PC-9 (cell line): ENCODE results near the gene MYPN. TPM values are rescaled to one million over a fixed set of nuclear protein-coding genes. Genes with fewer than 3 reads are reported as not detected.
A peak's percentile ranks its signal among the peaks of the same experiment; 100 is the strongest.

ENCODE experiments used
- BruUV-seq: library from RNA; stranded (reverse); fragments of 400-500 nt; replicated peaks from 2 replicates; lab custom pipeline; 2021; lab: Mats Ljungman, UMichigan
- CTCF ChIA-PET: fragments of 300-600 bp; sonication (Branson Sonifier 250); formaldehyde crosslinking; loops from one replicate; lab custom pipeline; 2022; ENCODE audit warnings: antibody characterized with exemption; lab: Charles Lee
- POLR2A ChIA-PET: fragments of 300-600 bp; sonication (Branson Sonifier 250); formaldehyde crosslinking; loops from one replicate; lab custom pipeline; 2022; ENCODE audit warnings: antibody characterized with exemption; ENCODE audit not compliant: unreplicated experiment; lab: Charles Lee
- DNase-seq, 2 experiments: peaks; one replicate each; pipeline versions ENCODE4 v3.0.0 to v3.0.0-alpha.2; 2015 to 2022; ENCODE audit warnings: mixed read lengths in 1 of 2
- H2AFZ ChIP-seq: fragments of 200-600 bp; sonication (generic); 2 replicates; pipeline ENCODE4 v1.8.1; 2017; ENCODE audit warnings: antibody characterized with exemption
- H3F3A ChIP-seq: fragments of 200-600 bp; sonication (generic); 2 replicates; pipeline ENCODE4 v1.8.1; 2017; ENCODE audit warnings: antibody characterized with exemption, mild to moderate bottlenecking, low read depth; ENCODE audit not compliant: insufficient read depth
- H3K27ac ChIP-seq: fragments of 200-600 bp; sonication (generic); 2 replicates; pipeline ENCODE4 v1.6.1; 2016; ENCODE audit warnings: mixed run types
- H3K27me3 ChIP-seq: fragments of 200-600 bp; sonication (generic); 2 replicates; pipeline ENCODE4 v1.6.1; 2016; ENCODE audit warnings: low read depth, mixed run types; ENCODE audit not compliant: insufficient read depth
- H3K36me3 ChIP-seq: fragments of 200-600 bp; sonication (generic); 2 replicates; pipeline ENCODE4 v1.6.1; 2016; ENCODE audit warnings: low read depth, mixed run types
- H3K4me1 ChIP-seq: fragments of 200-600 bp; sonication (generic); replicated peaks from 2 replicates; pipeline ENCODE4 v1.6.1; 2016; ENCODE audit warnings: mixed run types; ENCODE audit not compliant: insufficient read depth
- H3K4me2 ChIP-seq: fragments of 200-600 bp; sonication (generic); 2 replicates; pipeline ENCODE4 v1.6.1; 2017; ENCODE audit warnings: mixed run types
- H3K4me3 ChIP-seq: fragments of 200-600 bp; sonication (generic); 2 replicates; pipeline ENCODE4 v1.6.1; 2016; ENCODE audit warnings: mixed run types
- H3K79me2 ChIP-seq: fragments of 200-600 bp; sonication (generic); 2 replicates; pipeline ENCODE4 v1.6.1; 2017; ENCODE audit warnings: low read depth, mixed run types
- H3K9me2 ChIP-seq: fragments of 200-600 bp; sonication (generic); 2 replicates; pipeline ENCODE4 v1.8.1; 2017; ENCODE audit warnings: mild to moderate bottlenecking; ENCODE audit not compliant: insufficient read depth
- H3K9me3 ChIP-seq: fragments of 200-600 bp; sonication (generic); 2 replicates; pipeline ENCODE4 v1.8.1; 2016; ENCODE audit warnings: low read depth; ENCODE audit not compliant: insufficient read depth
- H4K20me1 ChIP-seq: fragments of 200-600 bp; sonication (generic); 2 replicates; pipeline ENCODE4 v1.8.1; 2017; ENCODE audit not compliant: insufficient read depth
- CTCF ChIP-seq: fragments of 200-600 bp; sonication (generic); conservative IDR thresholded peaks from 2 replicates; pipeline ENCODE4 v1.6.1; 2017; ENCODE audit warnings: mixed run types, antibody characterized with exemption, mild to moderate bottlenecking, moderate library complexity
- EZH2 ChIP-seq: fragments of 200-600 bp; sonication (generic); IDR thresholded peaks from 2 replicates; pipeline ENCODE4 v1.8.0; 2017; ENCODE audit warnings: antibody characterized with exemption, low read depth
- intact Hi-C: fragments of 100-400 bp; cut with micrococcal nuclease; formaldehyde crosslinking; loops from one replicate; pipeline ENCODE4 v1.10.0; 2022; ENCODE audit not compliant: unreplicated experiment
- total RNA-seq: library from RNA; stranded (reverse); gene quantifications from 2 replicates; pipeline ENCODE4 v1.2.3, GENCODE V29; 2021

Gene MYPN
- total RNA-seq, 1 experiment from 2014 or later = 3.9 TPM

- Histone ChIP-seq H3K36me3 (no peaks in the 10 kb centered on the region), H3K9me2 (no peaks in the 10 kb centered on the region), H3K4me1 (peaks cover 13% of the 10 kb centered on the region), H3K9me3 (no peaks in the 10 kb centered on the region), H3K4me3 (no peak overlapping the region), H3K4me2 (no peak overlapping the region), H3F3A (no peaks in the 10 kb centered on the region), H3K79me2 (no peaks in the 10 kb centered on the region), H4K20me1 (no peaks in the 10 kb centered on the region), H3K27me3 (no peaks in the 10 kb centered on the region), H3K27ac (no peak overlapping the region), H2AFZ (no peak overlapping the region)
- CTCF ChIA-PET = no interaction called here
- TF ChIP-seq CTCF = no peak
- BruUV-seq = no TSS peak
- intact Hi-C loops = no loop called here
- peak in 1 of 2 experiments; percentile 47 for DNase-seq
- POLR2A ChIA-PET = no interaction called here
Observed at GRCh38 chr10:68235111-68235510, 125.8 kb downstream of the MYPN start.

- H3K36me3 ChIP-seq = no peaks in the 10 kb centered on the region
- H3K4me1 ChIP-seq = peaks cover 8% of the 10 kb centered on the region
- H3K4me2 ChIP-seq = no peak overlapping the region
- no peak overlapping the region for H2AFZ ChIP-seq
- CTCF ChIA-PET = interaction anchor here (0.9 kb wide), 1 partner anchor 181 kb away, joined by 3 read pairs; no protein-coding TSS in a partner anchor
- H3K4me3 ChIP-seq = no peak overlapping the region
- no TSS peak for BruUV-seq
- intact Hi-C loops = no loop called here
- no peaks in the 10 kb centered on the region for H3F3A ChIP-seq
- H4K20me1 ChIP-seq = no peaks in the 10 kb centered on the region
- no peaks in the 10 kb centered on the region for H3K9me2 ChIP-seq
- H3K27ac ChIP-seq = no peak overlapping the region
- H3K9me3 ChIP-seq = no peaks in the 10 kb centered on the region
- no peaks in the 10 kb centered on the region for H3K27me3 ChIP-seq
- no peak for DNase-seq
- POLR2A ChIA-PET = no interaction called here
- no peaks in the 10 kb centered on the region for H3K79me2 ChIP-seq
- TF ChIP-seq CTCF (no peak), EZH2 (no peak)
Observed at GRCh38 chr10:68235581-68235980, 126.3 kb downstream of the MYPN start.

- Histone ChIP-seq H3K4me3 (no peak overlapping the region), H3K4me1 (no peaks in the 10 kb centered on the region), H2AFZ (no peak overlapping the region), H3F3A (no peaks in the 10 kb centered on the region), H4K20me1 (no peaks in the 10 kb centered on the region), H3K79me2 (no peaks in the 10 kb centered on the region), H3K9me3 (no peaks in the 10 kb centered on the region), H3K4me2 (no peak overlapping the region), H3K27ac (no peak overlapping the region), H3K9me2 (no peaks in the 10 kb centered on the region), H3K27me3 (no peaks in the 10 kb centered on the region), H3K36me3 (no peaks in the 10 kb centered on the region)
- no TSS peak for BruUV-seq
- intact Hi-C loops = no loop called here
- POLR2A ChIA-PET = no interaction called here
- DNase-seq = no peak
- TF ChIP-seq EZH2 = no peak
- CTCF ChIA-PET = no interaction called here
Observed at GRCh38 chr10:68237173-68237572, 127.9 kb downstream of the MYPN start.

GRCh38 chr10:68238371-68238770 is 129.1 kb downstream of the MYPN start:
- H3K27ac ChIP-seq = no peak overlapping the region
- H3K4me2 ChIP-seq = no peak overlapping the region
- no TSS peak for BruUV-seq
- no peaks in the 10 kb centered on the region for H3K4me1 ChIP-seq
- TF ChIP-seq EZH2 = no peak
- no peak for TF ChIP-seq CTCF
- no peaks in the 10 kb centered on the region for H3K9me3 ChIP-seq
- H3K27me3 ChIP-seq = no peaks in the 10 kb centered on the region
- no peaks in the 10 kb centered on the region for H4K20me1 ChIP-seq
- no peak for DNase-seq
- H3K4me3 ChIP-seq = no peak overlapping the region
- ChIA-PET POLR2A (interaction anchor here (0.6 kb wide), 1 partner anchor 472 kb away, joined by 4 read pairs; no protein-coding TSS in a partner anchor), CTCF (no interaction called here)
- no peaks in the 10 kb centered on the region for H3F3A ChIP-seq
- no peaks in the 10 kb centered on the region for H3K36me3 ChIP-seq
- no peak overlapping the region for H2AFZ ChIP-seq
- intact Hi-C loops = no loop called here
- no peaks in the 10 kb centered on the region for H3K79me2 ChIP-seq
- H3K9me2 ChIP-seq = no peaks in the 10 kb centered on the region
